Endodermal cell (in vitro differentiated cells): Measurements from ENCODE around the gene BGN. TPM values are rescaled to one million over a fixed set of nuclear protein-coding genes. Genes with fewer than 3 reads are reported as not detected.

Experiments
- DNase-seq: peaks from one replicate; pipeline ENCODE4 v3.0.0-alpha.2; 2017
- H3K27ac ChIP-seq: 2 replicates; pipeline ENCODE4 v1.5.1; 2013; ENCODE audit warnings: mild to moderate bottlenecking, low read depth, low read length, moderate library complexity
- H3K27me3 ChIP-seq: 2 replicates; pipeline ENCODE4 v1.6.1; 2013; ENCODE audit warnings: mild to moderate bottlenecking, low read length, moderate library complexity; ENCODE audit not compliant: insufficient read depth, control insufficient read depth, poor library complexity, severe bottlenecking
- H3K36me3 ChIP-seq: 2 replicates; pipeline ENCODE4 v1.7.0; 2013; ENCODE audit warnings: mild to moderate bottlenecking, low read length, moderate library complexity; ENCODE audit not compliant: control insufficient read depth, insufficient read depth
- H3K4me1 ChIP-seq: one replicate; pipeline ENCODE4 v1.7.0; 2013; ENCODE audit warnings: low read length; ENCODE audit not compliant: control insufficient read depth, insufficient read depth
- H3K4me3 ChIP-seq: 2 replicates; pipeline ENCODE4 v1.5.1; 2013; ENCODE audit warnings: mild to moderate bottlenecking, low read length, moderate library complexity
- H3K9ac ChIP-seq: 2 replicates; pipeline ENCODE4 v1.6.1; 2013; ENCODE audit warnings: mild to moderate bottlenecking, low read length, moderate library complexity; ENCODE audit not compliant: poor library complexity, severe bottlenecking; ENCODE audit errors: extremely low read depth
- H3K9me3 ChIP-seq: 2 replicates; pipeline ENCODE4 v1.6.1; 2013; ENCODE audit warnings: mild to moderate bottlenecking, low read length, moderate library complexity; ENCODE audit not compliant: control insufficient read depth
- H3K27ac Mint-ChIP-seq: 2 replicates; pipeline ENCODE4 v1.8.0; 2020; ENCODE audit warnings: mixed read lengths
- H3K27me3 Mint-ChIP-seq: 2 replicates; pipeline ENCODE4 v1.8.0; 2021; ENCODE audit warnings: mild to moderate bottlenecking, mixed read lengths; ENCODE audit not compliant: insufficient read depth
- H3K36me3 Mint-ChIP-seq: 2 replicates; pipeline ENCODE4 v1.8.0; 2020; ENCODE audit warnings: low read depth, mixed read lengths
- H3K4me1 Mint-ChIP-seq: 2 replicates; pipeline ENCODE4 v1.8.0; 2020; ENCODE audit warnings: mixed read lengths
- H3K4me3 Mint-ChIP-seq: 2 replicates; pipeline ENCODE4 v1.8.0; 2020; ENCODE audit warnings: mild to moderate bottlenecking, moderate library complexity, mixed read lengths
- H3K9me3 Mint-ChIP-seq: 2 replicates; pipeline ENCODE4 v1.8.0; 2020; ENCODE audit warnings: mild to moderate bottlenecking, mixed read lengths
- WGBS, 2 experiments: methylation state at CpG; one replicate each; pipeline versions ENCODE4 v1.1.5 to v1.1.7; 2013; ENCODE audit warnings: missing lambda C conversion rate in 2 of 2, mixed read lengths in 1 of 2; ENCODE audit not compliant: insufficient coverage in 1 of 2, insufficient read length in 1 of 2; 5-methylcytosine and 5-hydroxymethylcytosine counted together
- total RNA-seq, 2 donors: library from RNA; stranded (reverse); fragmentation: NEBNext Ultra II Directional in 1 of 2; extraction: Animal tissue kit (Norgen Biotek cat#: 25700) in 1 of 2; gene quantifications; 2 replicates in 1 of 2; 3 replicates in 1 of 2; pipeline ENCODE4 v1.2.1, GENCODE V29; 2021
- TF ChIP-seq, protein P1 (sequence below): fragments of 200-600 bp; sonication (generic); conservative IDR thresholded peaks from 2 replicates; pipeline ENCODE4 v1.5.0; 2021; ENCODE audit warnings: antibody characterized with exemption, mild to moderate bottlenecking

BGN gene
- total RNA-seq, 2 donors from 2014 or later, result 1.2 to 1.6 TPM

DNA sequence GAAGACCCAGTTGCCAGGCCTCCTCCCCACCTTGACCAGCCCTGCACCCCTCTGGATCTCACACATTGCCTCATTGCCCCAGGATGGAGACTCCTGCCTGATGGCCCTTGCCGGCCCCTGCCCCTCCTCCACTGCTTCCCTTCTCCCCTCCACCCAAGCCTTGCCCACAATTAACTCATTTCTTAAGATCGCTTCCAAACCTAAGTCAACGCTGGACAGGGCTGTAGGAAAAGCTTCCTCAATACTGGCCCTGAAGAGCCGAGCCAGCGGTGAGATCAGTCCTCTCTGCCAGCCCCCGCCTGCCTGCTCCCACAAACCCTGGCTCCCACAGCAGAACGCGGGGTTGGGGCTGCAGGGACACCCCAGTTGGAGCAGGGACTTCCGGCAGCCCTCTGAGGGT lies 16.9 kb upstream of the BGN start:
- WGBS, 2 experiments, result 90 to 100% methylated on average over 2 to 8 of the region's 9 CpGs
- Histone ChIP-seq H3K9ac (no peak overlapping the region), H3K4me3 (no peak overlapping the region), H3K27ac (no peak overlapping the region), H3K9me3 (no peaks in the 10 kb centered on the region), H3K36me3 (no peaks in the 10 kb centered on the region), H3K4me1 (no peaks in the 10 kb centered on the region), H3K27me3 (peaks cover 9% of the 10 kb centered on the region)
- H3K27ac Mint-ChIP-seq, result no peak overlapping the region
- H3K9me3 Mint-ChIP-seq, result peaks cover 35% of the 10 kb centered on the region
- H3K4me3 Mint-ChIP-seq, result no peak overlapping the region
- no peak for DNase-seq
- H3K4me1 Mint-ChIP-seq, result peaks cover 2% of the 10 kb centered on the region
- TF ChIP-seq, protein P1, sequence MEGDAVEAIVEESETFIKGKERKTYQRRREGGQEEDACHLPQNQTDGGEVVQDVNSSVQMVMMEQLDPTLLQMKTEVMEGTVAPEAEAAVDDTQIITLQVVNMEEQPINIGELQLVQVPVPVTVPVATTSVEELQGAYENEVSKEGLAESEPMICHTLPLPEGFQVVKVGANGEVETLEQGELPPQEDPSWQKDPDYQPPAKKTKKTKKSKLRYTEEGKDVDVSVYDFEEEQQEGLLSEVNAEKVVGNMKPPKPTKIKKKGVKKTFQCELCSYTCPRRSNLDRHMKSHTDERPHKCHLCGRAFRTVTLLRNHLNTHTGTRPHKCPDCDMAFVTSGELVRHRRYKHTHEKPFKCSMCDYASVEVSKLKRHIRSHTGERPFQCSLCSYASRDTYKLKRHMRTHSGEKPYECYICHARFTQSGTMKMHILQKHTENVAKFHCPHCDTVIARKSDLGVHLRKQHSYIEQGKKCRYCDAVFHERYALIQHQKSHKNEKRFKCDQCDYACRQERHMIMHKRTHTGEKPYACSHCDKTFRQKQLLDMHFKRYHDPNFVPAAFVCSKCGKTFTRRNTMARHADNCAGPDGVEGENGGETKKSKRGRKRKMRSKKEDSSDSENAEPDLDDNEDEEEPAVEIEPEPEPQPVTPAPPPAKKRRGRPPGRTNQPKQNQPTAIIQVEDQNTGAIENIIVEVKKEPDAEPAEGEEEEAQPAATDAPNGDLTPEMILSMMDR, result no peak
- H3K36me3 Mint-ChIP-seq, result no peaks in the 10 kb centered on the region
- H3K27me3 Mint-ChIP-seq, result peaks cover 19% of the 10 kb centered on the region

DNA sequence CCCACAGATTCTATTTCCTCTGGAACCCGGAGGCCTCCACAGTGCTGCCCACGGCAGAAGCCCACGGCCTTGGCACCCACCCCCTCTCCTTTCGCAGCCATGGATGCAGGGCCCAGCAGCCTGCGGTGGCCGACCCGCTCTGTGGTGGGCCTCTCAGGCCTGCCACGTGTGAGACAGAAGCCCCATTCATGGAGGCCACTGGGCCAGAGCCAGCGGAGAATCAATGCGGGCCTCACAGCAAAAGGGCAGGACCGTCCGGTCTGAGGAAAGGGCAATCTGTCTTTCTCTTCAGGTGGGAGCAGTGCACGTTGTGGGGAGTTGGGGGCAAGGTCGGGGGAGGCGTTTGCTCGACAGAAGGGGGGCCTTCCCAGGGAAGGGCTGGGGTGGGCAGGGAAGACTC lies 16.0 kb upstream of the BGN start:
- Histone ChIP-seq H3K36me3 (no peaks in the 10 kb centered on the region), H3K9ac (no peak overlapping the region), H3K27ac (no peak overlapping the region), H3K4me3 (no peak overlapping the region), H3K27me3 (peaks cover 9% of the 10 kb centered on the region), H3K4me1 (no peaks in the 10 kb centered on the region), H3K9me3 (no peaks in the 10 kb centered on the region)
- TF ChIP-seq, protein P1, result no peak
- no peak for DNase-seq
- no peak overlapping the region for H3K4me3 Mint-ChIP-seq
- no peaks in the 10 kb centered on the region for H3K36me3 Mint-ChIP-seq
- peaks cover 2% of the 10 kb centered on the region for H3K4me1 Mint-ChIP-seq
- H3K27ac Mint-ChIP-seq, result no peak overlapping the region
- H3K9me3 Mint-ChIP-seq, result peaks cover 33% of the 10 kb centered on the region
- 86 to 95% methylated on average over 3 to 16 of the region's 16 CpGs for WGBS, 2 experiments
- H3K27me3 Mint-ChIP-seq, result peaks cover 16% of the 10 kb centered on the region

DNA sequence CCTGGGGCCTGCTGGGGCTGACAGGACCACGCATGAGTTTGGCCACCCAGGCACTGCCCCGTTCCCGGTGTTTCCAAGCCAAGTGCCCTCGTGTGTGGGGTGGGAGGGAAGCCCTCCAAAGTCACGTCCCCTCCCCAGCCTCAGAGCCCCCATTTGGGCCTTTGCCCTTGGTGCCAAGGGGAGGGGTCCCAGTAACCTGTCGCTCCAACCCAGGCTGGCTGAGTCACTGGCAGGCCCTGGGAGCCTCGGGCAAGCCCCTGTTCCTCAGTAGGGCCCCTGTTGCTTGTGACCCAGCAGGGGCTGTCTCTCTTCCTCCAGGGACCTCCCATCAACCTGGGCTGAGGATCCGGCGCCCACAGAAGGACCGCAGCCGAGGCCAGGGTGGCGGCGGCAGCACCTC lies 13.7 kb upstream of the BGN start:
- Mint-ChIP-seq H3K9me3 (peaks cover 33% of the 10 kb centered on the region), H3K27me3 (peaks cover 2% of the 10 kb centered on the region), H3K36me3 (no peaks in the 10 kb centered on the region), H3K27ac (no peak overlapping the region), H3K4me3 (no peak overlapping the region), H3K4me1 (peaks cover 2% of the 10 kb centered on the region)
- H3K27me3 ChIP-seq, result no peaks in the 10 kb centered on the region
- no peaks in the 10 kb centered on the region for H3K9me3 ChIP-seq
- no peak overlapping the region for H3K4me3 ChIP-seq
- DNase-seq, result no peak
- no peak overlapping the region for H3K27ac ChIP-seq
- TF ChIP-seq, protein P1, result no peak
- 92% methylated on average over 13 of the region's 13 CpGs; no CpG with 5 or more reads in 1 of the 2 experiments for WGBS, 2 experiments
- H3K36me3 ChIP-seq, result no peaks in the 10 kb centered on the region
- no peak overlapping the region for H3K9ac ChIP-seq
- no peaks in the 10 kb centered on the region for H3K4me1 ChIP-seq
